Measurements from ENCODE around the gene C11orf98.
"Not testable (repeated sequence)": the region's sequence is repeated elsewhere in the genome, so short reads cannot be mapped to it uniquely, and the experiment has no call there.

The C11orf98 gene

GRCh38 chr11:62702246-62702645, 37.2 kb upstream of the C11orf98 start:
- no peak overlapping the region for H3K27ac Mint-ChIP-seq
- no peak for ATAC-seq
- peaks cover 16% of the 10 kb centered on the region for H3K36me3 Mint-ChIP-seq (ENCODE audit: low read depth)
- H3K4me1 Mint-ChIP-seq, result peaks cover 20% of the 10 kb centered on the region
- H3K9me3 Mint-ChIP-seq, result no peaks in the 10 kb centered on the region
- no peak overlapping the region for H3K4me3 Mint-ChIP-seq
- H3K27me3 Mint-ChIP-seq, result no peaks in the 10 kb centered on the region
- DNase-seq, result no peak

GRCh38 chr11:62694455-62695167, 29.6 kb upstream of the C11orf98 start:
- peak; percentile 74 for ATAC-seq
- H3K27me3 Mint-ChIP-seq, result no peaks in the 10 kb centered on the region
- DNase-seq, result peak; percentile 79
- H3K27ac Mint-ChIP-seq, result peak overlapping the region; percentile 58
- H3K9me3 Mint-ChIP-seq, result no peaks in the 10 kb centered on the region
- H3K4me3 Mint-ChIP-seq, result no peak overlapping the region
- H3K36me3 Mint-ChIP-seq (ENCODE audit: low read depth), result peaks cover 22% of the 10 kb centered on the region
- peaks cover 3% of the 10 kb centered on the region for H3K4me1 Mint-ChIP-seq

DNA sequence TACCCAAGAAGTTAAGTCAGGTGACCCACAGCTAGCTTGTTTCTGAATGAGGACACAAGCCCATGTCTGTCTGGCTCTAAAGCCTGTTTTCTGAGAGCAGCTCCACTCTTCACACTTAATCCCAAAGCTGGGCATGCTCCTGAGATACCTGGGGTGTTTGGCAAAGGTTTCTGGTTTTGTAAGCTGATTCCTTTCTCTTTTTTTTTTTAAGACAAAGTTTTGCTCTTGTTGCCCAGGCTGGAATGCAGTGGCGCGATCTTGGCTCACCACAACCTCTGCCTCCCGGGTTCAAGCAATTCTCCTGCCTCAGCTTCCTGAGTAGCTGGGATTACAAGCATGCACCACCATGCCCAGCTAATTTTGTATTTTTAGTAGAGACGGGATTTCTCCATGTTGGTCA, 28.6 kb upstream of the C11orf98 start:
- not testable (repeated sequence) for H3K27me3 Mint-ChIP-seq, H3K27ac Mint-ChIP-seq, H3K4me1 Mint-ChIP-seq, H3K9me3 Mint-ChIP-seq, DNase-seq, ATAC-seq, H3K4me3 Mint-ChIP-seq
- peaks cover 26% of the 10 kb centered on the region for H3K36me3 Mint-ChIP-seq (ENCODE audit: low read depth)

- Mint-ChIP-seq H3K4me1 (peaks cover under 1% of the 10 kb centered on the region), H3K27ac (no peak within 1 kb of the TSS), H3K36me3 (ENCODE audit: low read depth) (peaks cover 24% of the 10 kb centered on the region), H3K27me3 (peaks cover 8% of the 10 kb centered on the region), H3K9me3 (no peaks in the 10 kb centered on the region), H3K4me3 (no peak within 1 kb of the TSS)
- DNase-seq, result no peak
- ATAC-seq, result no peak
Observed at GRCh38 chr11:62689421-62690183, 24.6 kb upstream of the C11orf98 start, which contains the start of gene LRRN4CL. LRRN4CL (minus strand) TSS chr11:62689530; CDS start chr11:62688508, 1,022 bp downstream.

DNA sequence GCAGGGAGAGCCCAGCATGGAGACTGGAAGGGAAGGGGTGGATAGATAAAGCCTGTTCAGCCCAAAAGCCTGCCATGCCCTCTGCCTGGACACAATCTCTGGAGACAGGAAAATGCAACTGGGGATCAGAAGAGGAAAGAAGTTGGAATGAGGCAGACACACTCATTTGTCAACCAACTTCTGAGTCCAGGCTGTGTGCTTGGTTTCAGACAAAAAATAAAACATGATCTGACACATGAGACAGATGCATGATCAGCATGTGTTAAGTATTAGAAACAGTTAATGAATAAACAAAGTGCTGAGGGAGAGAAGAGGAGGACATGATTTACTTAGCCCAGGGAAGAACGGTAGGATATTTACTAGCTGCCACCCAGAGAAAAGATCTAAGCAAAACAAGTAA, 23.5 kb upstream of the C11orf98 start:
- Mint-ChIP-seq H3K27ac (no peak overlapping the region), H3K9me3 (no peaks in the 10 kb centered on the region), H3K4me1 (no peaks in the 10 kb centered on the region), H3K27me3 (peaks cover 8% of the 10 kb centered on the region), H3K36me3 (ENCODE audit: low read depth) (peaks cover 24% of the 10 kb centered on the region), H3K4me3 (no peak overlapping the region)
- DNase-seq, result no peak
- ATAC-seq, result no peak

DNA sequence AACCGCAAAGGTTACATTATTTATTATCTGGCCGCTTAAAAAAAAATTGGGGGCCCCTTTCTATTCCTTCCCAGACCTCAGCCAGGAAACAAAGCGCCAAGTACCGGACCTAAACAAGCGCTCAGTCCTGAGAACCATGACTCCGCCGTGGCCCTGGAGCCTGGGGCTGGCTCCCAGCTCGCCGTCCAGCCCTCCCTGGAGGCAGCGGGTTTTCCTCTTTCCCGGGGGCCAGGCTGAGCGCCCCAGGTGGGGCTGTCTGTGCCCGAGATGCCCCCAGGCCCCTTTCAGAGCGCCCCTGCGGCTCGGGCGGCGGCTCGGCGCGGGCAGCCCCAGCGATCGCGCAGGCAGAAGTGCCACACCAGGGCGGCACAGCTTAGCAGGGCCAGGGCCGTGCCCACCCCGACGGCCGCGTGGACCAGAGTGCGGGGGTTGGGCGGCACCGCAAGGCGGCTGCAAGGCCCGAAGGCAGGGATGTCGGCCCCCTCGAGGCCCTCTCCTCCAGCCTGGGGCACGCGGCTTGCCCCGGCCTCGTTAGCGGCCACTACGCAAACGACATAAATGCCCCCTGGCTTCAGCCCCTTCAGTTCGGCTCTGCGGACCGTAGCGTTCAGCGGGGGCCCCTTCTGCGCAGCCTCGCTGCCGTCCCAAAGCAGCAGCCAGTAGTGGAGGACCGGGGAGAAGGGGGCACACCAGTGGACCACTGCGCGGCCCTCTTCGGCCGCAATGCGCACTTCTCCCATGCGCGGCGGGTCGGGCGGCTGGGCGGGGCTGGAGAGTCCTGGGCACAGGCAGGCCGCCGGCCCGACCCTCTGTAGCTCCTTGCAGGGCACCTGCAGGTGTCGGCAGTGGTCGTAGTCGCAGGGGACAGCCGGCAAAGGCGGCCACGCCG, 22.7 kb upstream of the C11orf98 start:
- Mint-ChIP-seq H3K36me3 (ENCODE audit: low read depth) (peaks cover 22% of the 10 kb centered on the region), H3K4me3 (no peak overlapping the region), H3K4me1 (no peaks in the 10 kb centered on the region), H3K9me3 (no peaks in the 10 kb centered on the region), H3K27ac (no peak overlapping the region), H3K27me3 (peaks cover 8% of the 10 kb centered on the region)
- DNase-seq, result no peak
- no peak for ATAC-seq

- Mint-ChIP-seq H3K27me3 (peaks cover 4% of the 10 kb centered on the region), H3K36me3 (ENCODE audit: low read depth) (peaks cover 8% of the 10 kb centered on the region), H3K9me3 (no peaks in the 10 kb centered on the region), H3K27ac (no peak overlapping the region), H3K4me1 (peaks cover 28% of the 10 kb centered on the region), H3K4me3 (no peak overlapping the region)
- no peak for ATAC-seq
- DNase-seq, result no peak
Observed at GRCh38 chr11:62682518-62682917, 17.5 kb upstream of the C11orf98 start.

- peak overlapping the region; percentile 56 for H3K27ac Mint-ChIP-seq
- no peaks in the 10 kb centered on the region for H3K9me3 Mint-ChIP-seq
- DNase-seq (no peak), ATAC-seq (peak; percentile 86)
- peaks cover 40% of the 10 kb centered on the region for H3K4me1 Mint-ChIP-seq
- H3K36me3 Mint-ChIP-seq (ENCODE audit: low read depth), result peaks cover 18% of the 10 kb centered on the region
- H3K4me3 Mint-ChIP-seq, result no peak overlapping the region
- H3K27me3 Mint-ChIP-seq, result no peaks in the 10 kb centered on the region
Observed at GRCh38 chr11:62680825-62681240, 15.8 kb upstream of the C11orf98 start.

DNA sequence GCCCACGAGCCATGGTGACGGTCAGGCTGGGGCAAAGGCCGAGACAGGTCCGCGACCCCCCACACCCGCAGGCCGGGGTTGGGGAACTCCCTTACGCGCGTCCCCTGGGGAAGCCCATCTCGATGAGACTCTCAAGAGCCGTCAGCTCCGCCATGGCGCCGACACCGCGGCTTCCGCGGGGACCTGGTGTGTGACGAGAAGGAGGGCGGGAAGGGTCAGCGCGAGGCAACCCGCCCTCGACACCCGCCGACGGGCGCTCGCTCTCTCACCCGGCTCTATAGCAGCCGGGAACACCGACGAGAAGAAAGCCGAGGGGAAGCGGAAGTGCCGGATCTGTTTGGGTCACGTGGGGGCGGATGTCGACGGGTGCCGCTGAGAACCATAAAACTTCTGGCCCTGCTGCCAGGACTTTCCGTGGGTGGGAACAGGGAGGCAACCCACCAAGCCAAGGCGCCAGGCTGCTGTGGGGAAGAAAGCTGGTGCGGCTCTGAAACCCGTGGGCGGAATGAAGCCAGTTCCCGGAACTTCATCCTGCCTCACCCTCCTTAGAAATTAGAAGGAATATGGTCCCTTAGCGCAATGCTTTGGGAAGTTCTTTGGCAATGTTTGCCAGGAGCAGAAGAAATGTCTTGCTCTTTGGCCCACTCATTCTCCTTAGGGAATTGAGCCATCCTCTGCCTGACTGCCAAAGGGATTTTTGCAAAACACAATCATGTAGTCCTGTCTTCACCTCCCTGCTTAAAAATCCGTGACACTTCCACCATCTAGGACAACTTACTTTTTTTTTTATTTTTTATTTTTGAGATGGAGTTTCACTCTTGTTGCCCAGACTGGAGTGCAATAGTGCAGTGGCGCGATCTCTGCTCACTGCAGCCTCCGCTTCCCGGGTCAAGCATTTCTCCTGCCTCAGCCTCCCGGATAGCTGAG, 14.0 kb upstream of the C11orf98 start, which contains the start of gene UBXN1:
Gene UBXN1 (minus strand): TSS at position 304 of the 927 bp plus-strand sequence. CDS start 150 bp downstream, at position 154.
- DNase-seq (peak; percentile 89), ATAC-seq (peak; percentile 79)
- no peaks in the 10 kb centered on the region for H3K27me3 Mint-ChIP-seq
- peak within 1 kb of the TSS; percentile 86 for H3K4me3 Mint-ChIP-seq
- peaks cover 24% of the 10 kb centered on the region for H3K36me3 Mint-ChIP-seq (ENCODE audit: low read depth)
- peak within 1 kb of the TSS; percentile 93 for H3K27ac Mint-ChIP-seq
- H3K9me3 Mint-ChIP-seq, result no peaks in the 10 kb centered on the region
- H3K4me1 Mint-ChIP-seq, result peaks cover 42% of the 10 kb centered on the region

DNA sequence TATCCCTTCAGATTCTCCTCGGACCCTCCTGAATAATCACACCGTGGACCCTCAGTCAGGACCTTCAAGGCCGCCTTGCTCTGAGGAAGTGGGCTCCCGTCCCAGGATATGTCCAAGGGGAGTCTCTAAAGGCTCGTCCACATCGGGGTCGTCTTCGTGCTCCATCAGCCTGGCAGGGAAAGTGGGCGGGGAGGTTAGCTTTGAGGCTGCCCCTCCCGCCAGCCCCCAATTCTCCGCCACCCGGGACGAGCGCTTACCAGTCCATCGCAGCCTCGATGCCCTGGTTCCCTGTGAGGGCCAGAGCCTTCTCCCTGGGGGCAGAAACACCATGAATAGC, 13.4 kb upstream of the C11orf98 start:
- DNase-seq (no peak), ATAC-seq (no peak)
- peaks cover 47% of the 10 kb centered on the region for H3K4me1 Mint-ChIP-seq
- peak overlapping the region; percentile 86 for H3K4me3 Mint-ChIP-seq
- H3K9me3 Mint-ChIP-seq, result no peaks in the 10 kb centered on the region
- peaks cover 24% of the 10 kb centered on the region for H3K36me3 Mint-ChIP-seq (ENCODE audit: low read depth)
- peak overlapping the region; percentile 93 for H3K27ac Mint-ChIP-seq
- H3K27me3 Mint-ChIP-seq, result no peaks in the 10 kb centered on the region

DNA sequence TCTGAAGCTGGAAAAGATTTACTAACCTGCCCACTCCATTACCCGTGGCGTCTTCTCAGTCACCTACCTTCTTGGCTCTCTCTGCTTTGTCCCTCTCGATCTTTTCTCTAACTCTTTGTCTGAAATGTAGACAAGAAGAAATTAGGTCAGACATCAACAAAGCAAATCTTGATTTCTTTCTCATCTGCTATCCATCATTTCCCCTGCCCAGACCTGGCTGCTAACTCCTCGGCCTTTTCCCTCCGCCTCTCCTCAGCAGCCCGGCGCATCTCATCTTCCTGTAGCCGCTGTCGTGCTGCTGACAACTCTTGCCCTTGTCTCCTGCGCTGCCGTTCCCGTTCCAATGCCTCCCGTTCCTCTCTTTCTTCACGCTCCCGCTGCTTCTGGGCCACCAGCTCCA, 12.7 kb upstream of the C11orf98 start:
- no peak for ATAC-seq
- DNase-seq, result no peak
- Mint-ChIP-seq H3K9me3 (no peaks in the 10 kb centered on the region), H3K27ac (peak overlapping the region; percentile 93), H3K4me3 (peak overlapping the region; percentile 86), H3K27me3 (no peaks in the 10 kb centered on the region), H3K36me3 (ENCODE audit: low read depth) (peaks cover 31% of the 10 kb centered on the region), H3K4me1 (peaks cover 54% of the 10 kb centered on the region)

DNA sequence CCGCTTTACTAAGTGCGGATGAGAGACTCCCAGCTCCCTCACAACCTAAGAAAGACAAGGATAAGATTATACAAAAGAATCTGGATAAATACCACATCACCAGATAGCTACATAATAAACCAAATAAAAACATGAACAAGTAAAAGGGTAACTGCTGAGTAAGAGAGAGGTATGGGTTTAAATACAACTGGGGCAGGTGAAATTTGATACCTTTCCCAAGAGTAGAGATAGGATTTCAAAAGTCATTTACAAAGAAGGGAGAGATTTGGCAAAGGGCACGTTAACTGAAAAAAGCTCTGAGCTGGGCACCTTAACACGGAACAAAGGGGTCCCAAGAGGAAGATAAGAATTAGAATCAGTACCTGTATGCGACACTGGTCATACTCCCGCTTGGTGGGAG, 12.1 kb upstream of the C11orf98 start:
- H3K4me1 Mint-ChIP-seq, result peaks cover 59% of the 10 kb centered on the region
- H3K27me3 Mint-ChIP-seq, result no peaks in the 10 kb centered on the region
- H3K27ac Mint-ChIP-seq, result peak overlapping the region; percentile 74
- peak overlapping the region; percentile 48 for H3K4me3 Mint-ChIP-seq
- H3K36me3 Mint-ChIP-seq (ENCODE audit: low read depth), result peaks cover 37% of the 10 kb centered on the region
- DNase-seq (no peak), ATAC-seq (no peak)
- H3K9me3 Mint-ChIP-seq, result no peaks in the 10 kb centered on the region

DNA sequence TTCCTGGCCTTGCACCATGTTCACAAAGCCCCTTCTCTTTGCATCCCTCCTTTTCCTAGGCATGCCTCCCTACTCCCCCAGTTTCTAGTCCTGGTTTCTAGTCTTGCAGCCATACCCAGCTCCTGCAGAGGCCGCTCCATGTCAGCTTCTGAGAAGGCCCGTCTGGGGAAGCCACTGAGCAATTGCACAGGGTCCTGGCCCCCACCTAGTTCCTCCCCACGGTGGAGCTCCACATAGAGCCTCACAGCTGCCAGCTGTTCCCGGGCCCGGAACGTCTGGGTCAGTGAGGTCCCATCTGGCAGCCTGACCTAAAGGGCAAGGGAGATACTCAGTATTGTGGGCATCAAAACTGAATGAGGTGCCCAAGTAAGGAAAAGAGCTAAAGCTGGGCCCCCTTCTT, 11.7 kb upstream of the C11orf98 start:
- no peaks in the 10 kb centered on the region for H3K9me3 Mint-ChIP-seq
- no peak for ATAC-seq
- peaks cover 61% of the 10 kb centered on the region for H3K4me1 Mint-ChIP-seq

More for the DNA sequence above, 11.7 kb upstream of the C11orf98 start:
- DNase-seq, result no peak
- H3K27ac Mint-ChIP-seq, result peak overlapping the region; percentile 74
- peaks cover 38% of the 10 kb centered on the region for H3K36me3 Mint-ChIP-seq (ENCODE audit: low read depth)
- H3K4me3 Mint-ChIP-seq, result peak overlapping the region; percentile 48
- H3K27me3 Mint-ChIP-seq, result no peaks in the 10 kb centered on the region
